Measurements from ENCODE around the gene ZFP36L2.

DNA sequence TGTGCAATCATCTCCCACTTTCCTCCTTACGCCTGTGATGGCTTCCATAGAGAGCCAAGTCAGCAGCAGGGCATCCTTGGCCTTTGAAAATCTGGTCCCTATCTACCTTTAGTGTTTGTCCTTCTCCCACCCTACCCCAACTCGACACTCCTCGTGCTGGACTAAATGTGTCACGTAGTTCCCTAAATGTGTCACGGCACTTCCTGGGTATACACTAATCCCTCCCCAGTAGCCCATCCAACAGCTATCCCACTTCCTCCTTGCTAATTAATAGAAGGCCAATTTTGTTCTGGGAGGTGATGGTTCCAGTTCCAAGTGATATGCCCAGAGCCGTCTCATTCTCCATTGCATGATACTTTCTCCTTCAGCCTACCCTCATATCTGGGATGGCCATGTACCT, 36.5 kb upstream of the ZFP36L2 start:
- TF ChIP-seq CTCF (tag by site-specific recombination; IDR thresholded peaks at IDR 0.05) (no peak), ZSCAN30 (tag by site-specific recombination; IDR thresholded peaks at IDR 0.05) (no peak), ZNF76 (tag by site-specific recombination; IDR thresholded peaks at IDR 0.05; ENCODE audit: borderline replicate concordance, low read depth) (no peak), ZNF473 (tag by site-specific recombination; IDR thresholded peaks at IDR 0.05) (no peak)
- TF ChIP-seq, protein P1, sequence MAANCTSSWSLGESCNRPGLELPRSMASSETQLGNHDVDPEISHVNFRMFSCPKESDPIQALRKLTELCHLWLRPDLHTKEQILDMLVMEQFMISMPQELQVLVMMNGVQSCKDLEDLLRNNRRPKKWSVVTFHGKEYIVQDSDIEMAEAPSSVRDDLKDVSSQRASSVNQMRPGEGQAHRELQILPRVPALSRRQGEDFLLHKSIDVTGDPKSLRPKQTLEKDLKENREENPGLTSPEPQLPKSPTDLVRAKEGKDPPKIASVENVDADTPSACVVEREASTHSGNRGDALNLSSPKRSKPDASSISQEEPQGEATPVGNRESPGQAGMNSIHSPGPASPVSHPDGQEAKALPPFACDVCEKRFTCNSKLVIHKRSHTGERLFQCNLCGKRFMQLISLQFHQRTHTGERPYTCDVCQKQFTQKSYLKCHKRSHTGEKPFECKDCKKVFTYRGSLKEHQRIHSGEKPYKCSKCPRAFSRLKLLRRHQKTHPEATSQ (tag by site-specific recombination; IDR thresholded peaks at IDR 0.05), result no peak
